PFSK-1 (cell line): ENCODE results near the gene UIMC1.

Experiments
- FOXP2 ChIP-seq: optimal IDR thresholded peaks from 2 replicates; pipeline ENCODE3; 2011; ENCODE audit warnings: borderline replicate concordance, control low read depth, inconsistent platforms; ENCODE audit not compliant: insufficient read depth; ENCODE audit errors: extremely low read length, extremely low read depth
- POLR2AphosphoS5 ChIP-seq: IDR thresholded peaks from 2 replicates; pipeline ENCODE4 v1.6.1; 2012; ENCODE audit warnings: low read depth, mild to moderate bottlenecking, control low read depth, low read length, moderate library complexity
- SIN3A ChIP-seq: IDR thresholded peaks from 2 replicates; pipeline ENCODE4 v1.6.1; 2012; ENCODE audit warnings: mild to moderate bottlenecking, low read length, moderate library complexity, borderline replicate concordance; ENCODE audit not compliant: insufficient read depth
- TAF1 ChIP-seq: IDR thresholded peaks from 2 replicates; pipeline ENCODE4 v1.6.1; 2012; ENCODE audit warnings: low read length, control low read depth, borderline replicate concordance; ENCODE audit not compliant: insufficient read depth
- TF ChIP-seq, protein P1 (sequence below), 2 experiments: IDR thresholded peaks; 2 replicates each; pipeline versions ENCODE4 v1.6.1 to v1.8.0; 2011 to 2012; ENCODE audit warnings: low read depth in 2 of 2, low read length in 2 of 2, control low read depth in 1 of 2, inconsistent platforms in 1 of 2, mild to moderate bottlenecking in 1 of 2, moderate library complexity in 1 of 2; ENCODE audit not compliant: insufficient read depth in 1 of 2

The UIMC1 gene

DNA sequence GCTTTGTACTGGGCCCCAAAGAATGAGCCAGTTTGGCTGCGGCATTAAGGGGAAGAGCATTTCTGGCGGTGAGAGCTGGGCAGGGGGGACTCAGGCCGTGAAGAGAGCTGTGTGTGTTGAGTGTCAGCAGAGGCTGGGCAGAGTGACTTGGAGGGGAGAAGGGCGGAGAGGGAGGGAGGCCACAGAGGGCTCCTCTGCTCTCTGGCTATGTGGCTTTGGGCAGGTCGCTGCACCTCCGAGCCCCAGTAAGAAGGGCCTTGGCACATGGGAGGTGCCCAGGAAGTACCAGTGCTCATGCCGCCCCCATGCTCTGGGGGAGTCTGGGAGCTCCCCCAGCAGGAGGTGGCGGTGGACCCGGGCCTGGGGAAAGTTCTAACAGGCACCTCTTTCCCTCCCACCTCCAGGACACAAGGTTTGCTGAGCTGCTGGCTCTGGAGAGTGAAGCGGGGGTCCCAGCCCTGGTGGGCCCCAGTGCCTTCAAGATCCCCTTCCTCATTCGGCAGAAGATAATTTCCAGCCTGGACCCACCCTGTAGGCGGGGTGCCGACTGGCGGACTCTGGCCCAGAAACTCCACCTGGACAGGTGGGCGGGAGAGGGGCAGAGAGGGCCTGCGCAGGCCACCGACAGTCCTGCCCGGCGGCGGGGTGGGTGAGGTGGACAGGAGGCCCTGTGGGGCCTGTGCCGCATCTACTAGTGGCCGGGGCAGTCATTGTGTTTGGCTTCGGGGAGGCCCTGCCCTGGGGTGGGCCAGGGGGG is 127.5 kb downstream of the UIMC1 start:
- TF ChIP-seq FOXP2: no peak
- TF ChIP-seq TAF1: no peak
- no peak for TF ChIP-seq POLR2AphosphoS5
- TF ChIP-seq, protein P1, sequence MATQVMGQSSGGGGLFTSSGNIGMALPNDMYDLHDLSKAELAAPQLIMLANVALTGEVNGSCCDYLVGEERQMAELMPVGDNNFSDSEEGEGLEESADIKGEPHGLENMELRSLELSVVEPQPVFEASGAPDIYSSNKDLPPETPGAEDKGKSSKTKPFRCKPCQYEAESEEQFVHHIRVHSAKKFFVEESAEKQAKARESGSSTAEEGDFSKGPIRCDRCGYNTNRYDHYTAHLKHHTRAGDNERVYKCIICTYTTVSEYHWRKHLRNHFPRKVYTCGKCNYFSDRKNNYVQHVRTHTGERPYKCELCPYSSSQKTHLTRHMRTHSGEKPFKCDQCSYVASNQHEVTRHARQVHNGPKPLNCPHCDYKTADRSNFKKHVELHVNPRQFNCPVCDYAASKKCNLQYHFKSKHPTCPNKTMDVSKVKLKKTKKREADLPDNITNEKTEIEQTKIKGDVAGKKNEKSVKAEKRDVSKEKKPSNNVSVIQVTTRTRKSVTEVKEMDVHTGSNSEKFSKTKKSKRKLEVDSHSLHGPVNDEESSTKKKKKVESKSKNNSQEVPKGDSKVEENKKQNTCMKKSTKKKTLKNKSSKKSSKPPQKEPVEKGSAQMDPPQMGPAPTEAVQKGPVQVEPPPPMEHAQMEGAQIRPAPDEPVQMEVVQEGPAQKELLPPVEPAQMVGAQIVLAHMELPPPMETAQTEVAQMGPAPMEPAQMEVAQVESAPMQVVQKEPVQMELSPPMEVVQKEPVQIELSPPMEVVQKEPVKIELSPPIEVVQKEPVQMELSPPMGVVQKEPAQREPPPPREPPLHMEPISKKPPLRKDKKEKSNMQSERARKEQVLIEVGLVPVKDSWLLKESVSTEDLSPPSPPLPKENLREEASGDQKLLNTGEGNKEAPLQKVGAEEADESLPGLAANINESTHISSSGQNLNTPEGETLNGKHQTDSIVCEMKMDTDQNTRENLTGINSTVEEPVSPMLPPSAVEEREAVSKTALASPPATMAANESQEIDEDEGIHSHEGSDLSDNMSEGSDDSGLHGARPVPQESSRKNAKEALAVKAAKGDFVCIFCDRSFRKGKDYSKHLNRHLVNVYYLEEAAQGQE (IDR thresholded peaks at IDR 0.05; ENCODE audit: insufficient read depth in 1 of 2, low read depth in 2 of 2, low read length in 2 of 2): no peak
- no peak for TF ChIP-seq SIN3A

DNA sequence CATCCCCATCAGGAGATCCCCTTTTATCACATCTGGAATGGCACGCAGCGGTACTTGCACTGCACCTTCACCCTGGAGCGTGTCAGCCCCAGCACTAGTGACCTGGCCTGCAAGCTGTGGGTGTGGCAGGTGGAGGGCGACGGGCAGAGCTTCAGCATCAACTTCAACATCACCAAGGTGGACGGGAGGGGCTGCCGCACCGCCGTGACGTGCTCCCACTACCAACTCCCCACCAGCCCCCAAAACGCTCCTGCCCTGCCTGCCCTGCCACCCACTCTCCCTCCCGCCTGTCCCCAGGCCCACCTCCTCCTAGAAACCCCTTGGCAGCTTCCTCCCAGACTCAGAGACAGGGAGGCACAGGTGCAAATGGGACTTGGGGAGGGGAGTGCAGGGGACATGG is 128.1 kb downstream of the UIMC1 start:
- TF ChIP-seq FOXP2 (no peak), TAF1 (no peak), SIN3A (no peak), POLR2AphosphoS5 (no peak)
- TF ChIP-seq, protein P1 (IDR thresholded peaks at IDR 0.05; ENCODE audit: insufficient read depth in 1 of 2, low read depth in 2 of 2, low read length in 2 of 2): no peak

DNA sequence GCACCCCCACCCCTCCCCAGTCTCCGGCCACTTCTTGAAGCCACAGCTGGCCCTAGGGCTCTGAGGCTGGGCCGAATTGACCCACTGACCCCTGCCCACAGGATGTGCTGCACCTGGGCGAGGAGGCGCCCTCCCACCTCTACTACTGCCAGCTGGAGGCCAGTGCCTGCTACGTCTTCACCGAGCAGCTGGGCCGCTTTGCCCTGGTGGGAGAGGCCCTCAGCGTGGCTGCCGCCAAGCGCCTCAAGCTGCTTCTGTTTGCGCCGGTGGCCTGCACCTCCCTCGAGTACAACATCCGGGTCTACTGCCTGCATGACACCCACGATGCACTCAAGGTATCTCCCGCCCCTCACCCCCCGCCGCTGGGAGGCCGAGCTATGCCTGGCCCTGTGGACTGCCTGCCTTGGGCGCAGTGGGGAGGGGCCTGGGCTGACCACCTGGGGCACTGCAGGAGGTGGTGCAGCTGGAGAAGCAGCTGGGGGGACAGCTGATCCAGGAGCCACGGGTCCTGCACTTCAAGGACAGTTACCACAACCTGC is 128.7 kb downstream of the UIMC1 start:
- TF ChIP-seq POLR2AphosphoS5: no peak
- no peak for TF ChIP-seq FOXP2

DNA sequence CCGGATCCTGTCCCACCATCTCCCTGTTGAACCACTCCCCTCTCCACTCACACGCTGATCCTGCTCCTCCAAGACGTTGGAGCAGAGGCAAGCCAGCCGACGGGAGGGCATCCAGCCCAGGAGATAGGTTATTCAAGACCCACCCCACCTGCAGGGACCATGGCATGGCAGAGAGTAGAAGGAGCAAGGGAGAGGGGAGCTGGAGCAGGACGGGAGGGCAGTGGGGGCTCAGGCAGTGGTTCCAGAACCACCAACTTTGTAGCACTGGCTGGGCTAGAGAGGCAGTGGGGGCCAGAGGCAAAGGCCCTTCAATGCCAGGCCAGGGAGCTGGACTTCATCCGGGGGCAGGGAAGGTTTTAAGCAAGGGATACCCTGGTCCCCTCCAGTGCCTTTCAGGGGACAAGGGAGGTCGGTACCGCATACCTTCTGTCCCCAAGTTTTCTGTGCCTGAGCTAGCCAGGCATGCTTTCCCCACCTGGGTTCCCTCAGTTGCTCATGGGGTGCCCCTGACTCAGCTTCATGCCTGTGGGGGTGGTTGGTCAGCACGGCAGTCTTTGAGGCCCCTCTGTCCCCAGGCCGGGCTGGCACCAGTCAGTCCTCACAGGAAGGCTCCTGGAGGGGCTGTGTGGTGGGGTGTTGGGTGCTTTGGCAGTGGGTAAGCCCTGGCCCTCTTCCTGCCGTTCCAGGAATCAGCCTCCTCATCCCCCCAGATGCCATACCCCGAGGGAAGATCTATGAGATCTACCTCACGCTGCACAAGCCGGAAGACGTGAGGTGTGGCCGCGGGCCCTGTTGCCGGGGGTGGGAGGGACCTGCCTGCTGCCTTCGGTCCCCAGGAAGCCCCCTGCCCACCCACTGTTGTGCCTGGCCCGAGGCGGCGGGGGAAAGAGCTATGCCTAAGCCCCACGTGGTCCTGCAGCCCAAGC is 129.8 kb downstream of the UIMC1 start:
- TF ChIP-seq FOXP2 (no peak), POLR2AphosphoS5 (no peak), SIN3A (no peak), TAF1 (no peak)
- TF ChIP-seq, protein P1 (IDR thresholded peaks at IDR 0.05; ENCODE audit: insufficient read depth in 1 of 2, low read depth in 2 of 2, low read length in 2 of 2): no peak

DNA sequence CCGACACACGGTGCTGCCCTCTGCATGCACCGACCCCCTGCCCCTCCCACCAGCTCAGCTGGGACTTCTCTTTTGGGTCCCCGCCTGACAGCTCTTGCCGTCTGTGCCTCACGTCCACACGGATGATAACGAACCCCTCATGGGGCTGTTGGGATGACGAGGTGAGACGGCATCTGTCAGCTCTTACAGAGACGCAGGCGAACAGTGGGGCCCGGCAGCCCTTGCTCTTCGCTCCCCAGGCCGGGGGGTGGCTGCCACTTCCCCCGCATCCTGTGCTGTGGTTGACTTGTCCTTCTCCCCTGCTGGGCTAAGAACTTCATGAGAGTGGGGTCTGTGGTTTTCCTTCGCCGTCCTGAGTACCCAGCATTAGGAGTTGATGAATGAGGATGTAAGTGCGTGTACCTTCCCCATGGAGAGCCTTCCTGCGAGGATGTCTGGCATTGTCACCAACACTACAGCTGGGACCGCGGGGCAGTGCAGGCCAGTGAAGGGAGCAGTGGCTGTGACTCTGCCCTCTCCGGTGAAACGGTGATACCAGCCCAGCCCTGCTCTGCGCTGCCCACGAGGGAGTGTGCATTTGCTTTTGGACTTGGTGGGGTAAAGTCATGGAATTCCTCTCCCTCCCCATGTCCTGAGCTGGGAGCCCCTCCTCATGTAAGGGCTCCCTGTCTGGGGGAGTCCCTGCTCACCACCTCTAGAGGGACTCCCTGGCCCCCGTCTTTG is 130.6 kb downstream of the UIMC1 start:
- TF ChIP-seq SIN3A (no peak), FOXP2 (no peak), POLR2AphosphoS5 (no peak), TAF1 (no peak)
- TF ChIP-seq, protein P1 (IDR thresholded peaks at IDR 0.05; ENCODE audit: insufficient read depth in 1 of 2, low read depth in 2 of 2, low read length in 2 of 2): no peak
